ENCODE data around the gene DSCAM.

GRCh38 chr21:40635391-40635790 lies 211.6 kb downstream of the DSCAM start:
- TF ChIP-seq MAX (IDR thresholded peaks at IDR 0.05) (no peak), EP300 (IDR thresholded peaks at IDR 0.05; ENCODE audit: borderline replicate concordance) (no peak), NFIC (IDR thresholded peaks at IDR 0.05) (no peak), TAF1 (IDR thresholded peaks at IDR 0.05; ENCODE audit: low read depth) (no peak), RAD21 (IDR thresholded peaks at IDR 0.05; ENCODE audit: low read depth) (no peak), USF1 (IDR thresholded peaks at IDR 0.05) (no peak)
- TF ChIP-seq, protein P1, sequence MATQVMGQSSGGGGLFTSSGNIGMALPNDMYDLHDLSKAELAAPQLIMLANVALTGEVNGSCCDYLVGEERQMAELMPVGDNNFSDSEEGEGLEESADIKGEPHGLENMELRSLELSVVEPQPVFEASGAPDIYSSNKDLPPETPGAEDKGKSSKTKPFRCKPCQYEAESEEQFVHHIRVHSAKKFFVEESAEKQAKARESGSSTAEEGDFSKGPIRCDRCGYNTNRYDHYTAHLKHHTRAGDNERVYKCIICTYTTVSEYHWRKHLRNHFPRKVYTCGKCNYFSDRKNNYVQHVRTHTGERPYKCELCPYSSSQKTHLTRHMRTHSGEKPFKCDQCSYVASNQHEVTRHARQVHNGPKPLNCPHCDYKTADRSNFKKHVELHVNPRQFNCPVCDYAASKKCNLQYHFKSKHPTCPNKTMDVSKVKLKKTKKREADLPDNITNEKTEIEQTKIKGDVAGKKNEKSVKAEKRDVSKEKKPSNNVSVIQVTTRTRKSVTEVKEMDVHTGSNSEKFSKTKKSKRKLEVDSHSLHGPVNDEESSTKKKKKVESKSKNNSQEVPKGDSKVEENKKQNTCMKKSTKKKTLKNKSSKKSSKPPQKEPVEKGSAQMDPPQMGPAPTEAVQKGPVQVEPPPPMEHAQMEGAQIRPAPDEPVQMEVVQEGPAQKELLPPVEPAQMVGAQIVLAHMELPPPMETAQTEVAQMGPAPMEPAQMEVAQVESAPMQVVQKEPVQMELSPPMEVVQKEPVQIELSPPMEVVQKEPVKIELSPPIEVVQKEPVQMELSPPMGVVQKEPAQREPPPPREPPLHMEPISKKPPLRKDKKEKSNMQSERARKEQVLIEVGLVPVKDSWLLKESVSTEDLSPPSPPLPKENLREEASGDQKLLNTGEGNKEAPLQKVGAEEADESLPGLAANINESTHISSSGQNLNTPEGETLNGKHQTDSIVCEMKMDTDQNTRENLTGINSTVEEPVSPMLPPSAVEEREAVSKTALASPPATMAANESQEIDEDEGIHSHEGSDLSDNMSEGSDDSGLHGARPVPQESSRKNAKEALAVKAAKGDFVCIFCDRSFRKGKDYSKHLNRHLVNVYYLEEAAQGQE (IDR thresholded peaks at IDR 0.05; ENCODE audit: low read depth): no peak

All from Ishikawa (cell line).